ENCODE results near the gene PGAM1.
"Not testable (repeated sequence)": the region's sequence is repeated elsewhere in the genome, so short reads cannot be mapped to it uniquely, and the experiment has no call there.

Gene PGAM1

DNA sequence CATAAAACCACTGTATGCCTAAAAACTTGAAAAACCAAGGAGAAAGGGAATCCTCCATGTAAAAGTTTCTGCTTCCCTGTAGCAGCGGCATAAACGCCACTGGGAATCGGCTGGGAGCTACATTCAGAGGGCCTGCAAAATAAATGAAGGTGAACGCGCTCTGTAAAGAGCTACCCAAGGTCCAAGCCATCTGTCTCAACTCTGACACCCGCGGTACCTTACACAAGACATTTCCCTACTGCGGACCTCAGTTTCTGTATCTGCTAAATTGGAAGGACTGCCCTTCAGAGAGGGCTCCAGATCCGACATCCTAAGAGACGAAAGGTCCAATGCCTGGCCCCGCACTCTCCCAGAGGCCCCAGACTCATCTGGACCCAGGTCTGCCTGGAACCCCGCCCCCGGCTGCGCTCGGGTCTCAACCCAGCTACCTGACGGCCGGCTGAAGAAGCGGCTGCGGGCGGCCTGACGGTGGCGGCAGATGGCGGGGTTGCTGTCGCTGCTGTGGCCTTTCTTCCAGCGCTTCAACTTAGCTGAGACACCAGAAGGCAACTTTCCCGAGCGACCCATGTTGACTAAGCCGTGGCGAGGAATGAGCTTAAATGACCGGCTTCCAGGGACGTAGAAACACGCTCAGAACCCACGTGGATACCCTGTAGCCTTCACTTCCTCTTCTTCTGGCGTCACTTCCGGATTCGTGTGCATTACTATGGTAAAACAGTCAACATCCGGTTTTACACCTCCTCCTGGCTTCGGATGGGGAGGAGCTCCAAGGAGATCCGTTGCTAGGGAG is 25.1 kb upstream of the PGAM1 start, which contains the start of gene RRP12:
TSS of gene RRP12 (minus strand) at position 676 of the 790 bp plus-strand sequence. CDS start at position 567, 109 bp downstream.
- Mint-ChIP-seq H3K27me3 (no peaks in the 10 kb centered on the region), H3K4me3 (peak within 1 kb of the TSS; percentile 92), H3K4me1 (peaks cover 14% of the 10 kb centered on the region), H3K27ac (peak within 1 kb of the TSS; percentile 83), H3K36me3 (ENCODE audit: low read depth) (peaks cover 15% of the 10 kb centered on the region), H3K9me3 (no peaks in the 10 kb centered on the region)
- ATAC-seq (peak; percentile 99), DNase-seq (peak; percentile 77)

- peak overlapping the region; percentile 92 for H3K4me3 Mint-ChIP-seq
- H3K27ac Mint-ChIP-seq: peak overlapping the region; percentile 83
- no peak for ATAC-seq
- H3K36me3 Mint-ChIP-seq (ENCODE audit: low read depth): peaks cover 9% of the 10 kb centered on the region
- no peaks in the 10 kb centered on the region for H3K9me3 Mint-ChIP-seq
- no peak for DNase-seq
- H3K4me1 Mint-ChIP-seq: peaks cover 17% of the 10 kb centered on the region
- H3K27me3 Mint-ChIP-seq: no peaks in the 10 kb centered on the region
Measured at GRCh38 chr10:97401455-97401919, 24.5 kb upstream of the PGAM1 start.

DNA sequence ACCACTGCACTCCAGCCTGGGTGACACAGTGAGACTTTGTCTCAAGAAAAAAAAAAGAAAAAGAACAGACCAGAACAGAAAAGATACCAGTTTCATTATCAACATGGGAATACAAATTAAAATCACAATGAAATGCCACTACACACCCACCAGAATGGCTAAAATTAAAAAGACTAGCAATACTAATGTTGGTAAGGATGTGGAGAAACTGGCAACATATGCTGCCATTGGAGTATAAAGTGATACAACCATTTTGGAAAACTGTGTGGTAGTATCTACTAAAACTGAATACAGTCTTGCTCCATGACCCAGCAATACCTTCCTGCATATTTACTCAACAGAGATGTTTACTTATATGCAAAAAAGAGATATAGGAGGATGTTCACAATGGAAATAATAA is 21.9 kb upstream of the PGAM1 start:
- DNase-seq (no peak), ATAC-seq (no peak)
- Mint-ChIP-seq H3K27ac (no peak overlapping the region), H3K36me3 (ENCODE audit: low read depth) (peaks cover 7% of the 10 kb centered on the region), H3K4me1 (peaks cover 25% of the 10 kb centered on the region), H3K9me3 (no peaks in the 10 kb centered on the region), H3K27me3 (no peaks in the 10 kb centered on the region), H3K4me3 (no peak overlapping the region)

- H3K4me3 Mint-ChIP-seq: no peak overlapping the region
- ATAC-seq: no peak
- H3K27ac Mint-ChIP-seq: no peak overlapping the region
- H3K9me3 Mint-ChIP-seq: no peaks in the 10 kb centered on the region
- H3K27me3 Mint-ChIP-seq: no peaks in the 10 kb centered on the region
- peaks cover 17% of the 10 kb centered on the region for H3K4me1 Mint-ChIP-seq
- no peaks in the 10 kb centered on the region for H3K36me3 Mint-ChIP-seq (ENCODE audit: low read depth)
- no peak for DNase-seq
Measured at GRCh38 chr10:97406064-97406463, 19.9 kb upstream of the PGAM1 start.

GRCh38 chr10:97406483-97406882 is 19.5 kb upstream of the PGAM1 start:
- not testable (repeated sequence) for H3K9me3 Mint-ChIP-seq; H3K27me3 Mint-ChIP-seq; ATAC-seq; DNase-seq; H3K27ac Mint-ChIP-seq; H3K4me3 Mint-ChIP-seq; H3K36me3 Mint-ChIP-seq (ENCODE audit: low read depth)
- H3K4me1 Mint-ChIP-seq: peaks cover 13% of the 10 kb centered on the region

- H3K4me1 Mint-ChIP-seq: peaks cover 14% of the 10 kb centered on the region
- DNase-seq: peak; percentile 63
- no peak overlapping the region for H3K4me3 Mint-ChIP-seq
- H3K27ac Mint-ChIP-seq: peak overlapping the region; percentile 71
- H3K36me3 Mint-ChIP-seq (ENCODE audit: low read depth): no peaks in the 10 kb centered on the region
- peak; percentile 98 for ATAC-seq
- no peaks in the 10 kb centered on the region for H3K27me3 Mint-ChIP-seq
- H3K9me3 Mint-ChIP-seq: no peaks in the 10 kb centered on the region
Measured at GRCh38 chr10:97407211-97407951, 18.6 kb upstream of the PGAM1 start.

- Mint-ChIP-seq H3K27ac (no peak overlapping the region), H3K9me3 (no peaks in the 10 kb centered on the region), H3K4me1 (peaks cover 19% of the 10 kb centered on the region), H3K36me3 (ENCODE audit: low read depth) (no peaks in the 10 kb centered on the region), H3K27me3 (no peaks in the 10 kb centered on the region), H3K4me3 (no peak overlapping the region)
- DNase-seq (no peak), ATAC-seq (no peak)
Measured at GRCh38 chr10:97407952-97408248, 18.1 kb upstream of the PGAM1 start.

DNA sequence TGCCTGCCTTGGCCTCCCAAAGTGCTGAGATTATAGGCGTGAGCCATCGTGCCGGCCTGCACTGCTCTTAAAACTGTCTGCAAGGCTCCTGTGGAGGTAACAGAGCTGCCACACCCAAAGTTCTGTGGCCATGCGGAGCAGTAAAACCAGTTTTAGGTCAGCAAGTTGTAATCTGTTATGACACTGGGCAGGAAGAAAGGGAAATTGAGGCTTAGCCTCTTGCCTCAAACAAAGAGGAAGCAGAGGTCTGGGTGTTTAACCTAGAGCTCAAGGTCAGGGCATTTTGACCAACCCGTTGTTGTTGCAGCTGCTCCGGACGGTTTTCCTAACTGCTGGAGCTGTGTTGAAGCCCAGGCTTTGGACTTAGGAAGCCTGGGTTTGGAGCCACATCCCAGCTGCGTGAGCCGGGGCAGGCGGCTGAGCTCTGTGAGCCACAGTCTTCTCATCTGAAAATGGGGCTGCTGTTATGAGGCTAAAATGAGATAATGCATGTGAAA is 17.4 kb upstream of the PGAM1 start:
- no peak for ATAC-seq
- Mint-ChIP-seq H3K4me1 (peaks cover 23% of the 10 kb centered on the region), H3K9me3 (no peaks in the 10 kb centered on the region), H3K36me3 (ENCODE audit: low read depth) (peaks cover 2% of the 10 kb centered on the region), H3K27ac (no peak overlapping the region), H3K4me3 (no peak overlapping the region), H3K27me3 (no peaks in the 10 kb centered on the region)
- DNase-seq: no peak

- Mint-ChIP-seq H3K4me3 (no peak overlapping the region), H3K27me3 (peaks cover 4% of the 10 kb centered on the region), H3K27ac (no peak overlapping the region), H3K36me3 (ENCODE audit: low read depth) (peaks cover 7% of the 10 kb centered on the region), H3K9me3 (no peaks in the 10 kb centered on the region), H3K4me1 (peaks cover 47% of the 10 kb centered on the region)
- DNase-seq (no peak), ATAC-seq (no peak)
Measured at GRCh38 chr10:97411406-97411805, 14.6 kb upstream of the PGAM1 start.

- H3K4me3 Mint-ChIP-seq: peak overlapping the region; percentile 70
Measured at GRCh38 chr10:97412891-97413304, 13.1 kb upstream of the PGAM1 start.

GRCh38 chr10:97416565-97416964 is 9.4 kb upstream of the PGAM1 start:
- H3K27me3 Mint-ChIP-seq: peaks cover 4% of the 10 kb centered on the region
- ATAC-seq: no peak
- no peaks in the 10 kb centered on the region for H3K9me3 Mint-ChIP-seq
- no peak for DNase-seq
- peak overlapping the region; percentile 68 for H3K27ac Mint-ChIP-seq
- peaks cover 89% of the 10 kb centered on the region for H3K4me1 Mint-ChIP-seq
- H3K4me3 Mint-ChIP-seq: no peak overlapping the region
- peaks cover 14% of the 10 kb centered on the region for H3K36me3 Mint-ChIP-seq (ENCODE audit: low read depth)

More at GRCh38 chr10:97412891-97413304, 13.1 kb upstream of the PGAM1 start:
- H3K36me3 Mint-ChIP-seq (ENCODE audit: low read depth): peaks cover 7% of the 10 kb centered on the region
- H3K27me3 Mint-ChIP-seq: peaks cover 4% of the 10 kb centered on the region
- ATAC-seq (peak; percentile 64), DNase-seq (peak; percentile 65)
- H3K9me3 Mint-ChIP-seq: no peaks in the 10 kb centered on the region
- H3K4me1 Mint-ChIP-seq: peaks cover 53% of the 10 kb centered on the region
- H3K27ac Mint-ChIP-seq: peak overlapping the region; percentile 97

DNA sequence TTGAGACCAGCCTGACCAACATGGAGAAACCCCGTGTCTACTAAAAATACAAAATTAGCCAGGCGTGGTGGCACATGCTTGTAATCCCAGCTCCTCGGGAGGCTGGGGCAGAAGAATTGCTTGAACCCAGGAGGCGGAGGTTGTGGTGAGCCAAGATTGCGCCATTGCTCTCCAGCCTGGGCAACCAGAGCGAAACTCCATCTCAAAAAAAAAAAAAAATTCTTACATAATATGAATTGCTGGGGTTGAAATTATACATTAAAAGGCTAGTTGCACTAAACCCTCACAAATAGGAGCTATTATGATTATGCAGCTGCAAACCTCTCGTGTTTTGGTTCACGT is 2.3 kb upstream of the PGAM1 start:
- Mint-ChIP-seq H3K36me3 (ENCODE audit: low read depth) (peaks cover 31% of the 10 kb centered on the region), H3K27ac (peak overlapping the region; percentile 100), H3K4me3 (peak overlapping the region; percentile 94), H3K4me1 (peaks cover 75% of the 10 kb centered on the region)
- not testable (repeated sequence) for ATAC-seq, DNase-seq, H3K27me3 Mint-ChIP-seq, H3K9me3 Mint-ChIP-seq

GRCh38 chr10:97426776-97427570 is 982 bp downstream of the PGAM1 start:
- H3K9me3 Mint-ChIP-seq: peaks cover 4% of the 10 kb centered on the region
- peaks cover 57% of the 10 kb centered on the region for H3K36me3 Mint-ChIP-seq (ENCODE audit: low read depth)

DNA sequence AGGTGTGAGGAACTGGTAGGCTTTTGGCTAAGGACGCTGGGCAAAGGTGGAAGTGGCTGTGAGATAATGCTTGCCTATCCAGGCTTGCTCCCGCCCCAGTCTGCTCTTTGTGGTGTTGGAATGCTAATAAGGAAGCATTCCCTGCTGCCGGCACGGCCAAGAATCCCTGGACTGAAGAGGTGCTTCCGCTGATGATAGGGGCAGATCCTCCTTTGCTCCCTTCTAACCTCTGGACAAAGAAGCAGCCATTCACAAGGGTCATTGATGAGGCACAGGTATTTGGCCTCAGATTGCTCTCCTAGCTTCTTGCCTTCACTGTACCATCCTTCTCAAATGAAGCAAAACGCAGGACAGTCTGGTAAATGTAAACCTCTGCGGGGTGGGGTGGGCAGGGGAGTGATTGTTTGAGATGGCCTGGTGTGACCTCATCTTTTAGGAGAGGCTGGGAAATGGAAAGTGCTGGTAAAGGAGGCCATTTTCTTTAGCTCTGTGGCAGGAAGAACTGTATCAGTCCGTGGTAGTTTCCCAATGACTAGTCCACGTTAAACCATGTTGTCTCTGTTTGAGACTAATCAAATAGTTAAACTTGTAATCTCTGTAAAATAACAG is 1.7 kb downstream of the PGAM1 start:
- DNase-seq: peak; percentile 41
- ATAC-seq: peak; percentile 42
- H3K27ac Mint-ChIP-seq: peak overlapping the region; percentile 100
- peaks cover 2% of the 10 kb centered on the region for H3K27me3 Mint-ChIP-seq
- H3K4me3 Mint-ChIP-seq: peak overlapping the region; percentile 94
- H3K4me1 Mint-ChIP-seq: peaks cover 62% of the 10 kb centered on the region
- peaks cover 60% of the 10 kb centered on the region for H3K36me3 Mint-ChIP-seq (ENCODE audit: low read depth)
- H3K9me3 Mint-ChIP-seq: peaks cover 4% of the 10 kb centered on the region

More at GRCh38 chr10:97426776-97427570, 982 bp downstream of the PGAM1 start:
- H3K27ac Mint-ChIP-seq: peak overlapping the region; percentile 100
- DNase-seq (no peak), ATAC-seq (no peak)
- H3K4me3 Mint-ChIP-seq: peak overlapping the region; percentile 94
- peaks cover 65% of the 10 kb centered on the region for H3K4me1 Mint-ChIP-seq
- peaks cover 2% of the 10 kb centered on the region for H3K27me3 Mint-ChIP-seq
